Vagina (tissue), 2 donors: ENCODE measurements around the gene CCL13.

Source experiments
- CTCF ChIP-seq, 3 experiments: fragments of 450-650 bp in 2 of 3; fragments of 200-600 bp in 1 of 3; sonication (generic) in 1 of 3; IDR thresholded peaks; one replicate each; pipeline ENCODE4 v1.5.1; 2017 to 2019; ENCODE audit warnings: antibody characterized with exemption in 3 of 3, mild to moderate bottlenecking in 2 of 3, moderate library complexity in 2 of 3
- POLR2A ChIP-seq, 2 donors: fragments of 450-650 bp; IDR thresholded peaks; one replicate each; pipeline ENCODE4 v1.6.1; 2017; ENCODE audit warnings: antibody characterized with exemption in 2 of 2, mild to moderate bottlenecking in 2 of 2, moderate library complexity in 2 of 2
- POLR2AphosphoS5 ChIP-seq, 2 donors: sonication (generic); formaldehyde crosslinking; IDR thresholded peaks; one replicate each; pipeline ENCODE4 v1.9.0; 2017; ENCODE audit warnings: antibody characterized with exemption in 2 of 2, mild to moderate bottlenecking in 2 of 2, low read depth in 1 of 2; ENCODE audit not compliant: insufficient read depth in 1 of 2

- TF ChIP-seq POLR2A (IDR thresholded peaks at IDR 0.05) (no peak), CTCF (IDR thresholded peaks at IDR 0.05) (no peak), POLR2AphosphoS5 (IDR thresholded peaks at IDR 0.05; ENCODE audit: insufficient read depth in 1 of 2, low read depth in 1 of 2) (no peak)
Measured at GRCh38 chr17:34379868-34380267, 23.6 kb downstream of the CCL13 start.
